ENCODE results near the gene NEXMIF. TPM values are rescaled to one million over a fixed set of nuclear protein-coding genes. Genes with fewer than 3 reads are reported as not detected.
"Not testable (repeated sequence)": the region's sequence is repeated elsewhere in the genome, so short reads cannot be mapped to it uniquely, and the experiment has no call there.

Gene NEXMIF
- total and polyA plus RNA-seq, 7 experiments from 2014 or later, result 0.63 to 3.7 (median 1.2) TPM

DNA sequence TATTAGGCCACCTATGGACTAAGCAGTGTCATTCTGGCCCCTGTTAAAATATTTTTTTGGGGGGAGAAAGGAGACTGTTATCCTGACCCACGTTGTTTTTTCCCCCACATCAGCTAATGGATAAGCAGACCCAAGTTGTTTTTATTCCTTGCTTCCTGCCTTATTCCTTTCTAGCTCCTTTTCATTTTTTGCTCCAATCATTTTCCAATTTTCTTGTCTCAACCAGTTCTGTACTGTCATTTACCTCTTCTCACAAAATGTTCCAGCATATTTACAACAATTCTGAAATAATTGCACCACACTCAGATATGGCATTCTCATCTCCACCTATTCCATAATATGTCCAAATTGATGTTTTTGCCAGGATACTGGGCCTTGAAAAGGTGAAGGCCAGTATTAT is 150.3 kb downstream of the NEXMIF start:
- no peaks in the 10 kb centered on the region for H3K27me3 ChIP-seq (ENCODE audit: control insufficient read depth in 2 of 2, insufficient read depth in 2 of 2, low read length in 2 of 2)
- no peak overlapping the region for H3K27ac Mint-ChIP-seq
- no peaks in the 10 kb centered on the region for H3K4me1 ChIP-seq (ENCODE audit: control insufficient read depth in 2 of 2, insufficient read depth in 2 of 2, low read length in 2 of 2)
- POLR2A ChIA-PET, result no interaction called here
- no peak overlapping the region for H3K27ac ChIP-seq (ENCODE audit: low read depth, low read length)
- CTCF ChIA-PET, result no interaction called here
- no peaks in the 10 kb centered on the region for H3K27me3 Mint-ChIP-seq
- H3K36me3 Mint-ChIP-seq, result no peaks in the 10 kb centered on the region
- no peaks in the 10 kb centered on the region for H3K9me3 ChIP-seq (ENCODE audit: control insufficient read depth in 2 of 3, low read length in 3 of 3)
- no peak for DNase-seq
- H3K4me3 Mint-ChIP-seq, result no peak overlapping the region
- peaks cover 0 to 2% (median 0%) of the 10 kb centered on the region in 11 donors for H3K9me3 Mint-ChIP-seq
- no peak for ATAC-seq
- H3K36me3 ChIP-seq (ENCODE audit: control insufficient read depth in 2 of 3, insufficient read depth in 3 of 3, low read length in 3 of 3), result no peaks in the 10 kb centered on the region
- no peak overlapping the region for H3K4me3 ChIP-seq (ENCODE audit: low read length)
- H3K4me1 Mint-ChIP-seq, result peaks cover 0 to 7% (median 0%) of the 10 kb centered on the region in 7 donors
- intact Hi-C loops (cut with micrococcal nuclease), result no loop called here

DNA sequence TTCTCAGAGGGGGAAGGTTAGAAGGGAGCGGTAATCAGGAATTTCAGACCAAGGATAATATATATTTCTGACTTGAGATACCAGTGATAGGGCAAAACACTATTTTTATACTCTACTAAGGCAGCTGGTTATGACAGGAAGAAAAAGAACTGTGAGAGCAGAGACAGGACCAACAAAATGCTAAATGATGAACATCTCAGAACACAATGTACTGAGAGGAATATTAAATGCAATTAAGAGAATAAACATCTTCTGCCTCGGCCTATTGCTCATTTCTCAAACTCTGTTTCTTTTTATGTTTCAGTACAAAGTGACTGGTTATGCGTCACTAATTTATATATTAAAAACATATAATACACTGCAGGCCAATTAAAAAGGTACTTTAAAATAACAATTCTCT is 188.8 kb downstream of the NEXMIF start:
- ChIA-PET POLR2A (no interaction called here), CTCF (no interaction called here)
- H3K9me3 Mint-ChIP-seq, result no peaks in the 10 kb centered on the region
- no peak overlapping the region for H3K4me3 Mint-ChIP-seq
- Histone ChIP-seq H3K4me1 (ENCODE audit: control insufficient read depth in 2 of 2, insufficient read depth in 2 of 2, low read length in 2 of 2) (no peaks in the 10 kb centered on the region), H3K27ac (ENCODE audit: low read depth, low read length) (no peak overlapping the region), H3K4me3 (ENCODE audit: low read length) (no peak overlapping the region), H3K27me3 (ENCODE audit: control insufficient read depth in 2 of 2, insufficient read depth in 2 of 2, low read length in 2 of 2) (no peaks in the 10 kb centered on the region), H3K9me3 (ENCODE audit: control insufficient read depth in 2 of 3, low read length in 3 of 3) (no peaks in the 10 kb centered on the region), H3K36me3 (ENCODE audit: control insufficient read depth in 2 of 3, insufficient read depth in 3 of 3, low read length in 3 of 3) (no peaks in the 10 kb centered on the region)
- ATAC-seq, result no peak
- H3K4me1 Mint-ChIP-seq, result no peaks in the 10 kb centered on the region
- H3K27me3 Mint-ChIP-seq, result no peaks in the 10 kb centered on the region
- no peaks in the 10 kb centered on the region for H3K36me3 Mint-ChIP-seq
- intact Hi-C loops (cut with micrococcal nuclease), result no loop called here
- no peak for DNase-seq
- no peak overlapping the region for H3K27ac Mint-ChIP-seq

DNA sequence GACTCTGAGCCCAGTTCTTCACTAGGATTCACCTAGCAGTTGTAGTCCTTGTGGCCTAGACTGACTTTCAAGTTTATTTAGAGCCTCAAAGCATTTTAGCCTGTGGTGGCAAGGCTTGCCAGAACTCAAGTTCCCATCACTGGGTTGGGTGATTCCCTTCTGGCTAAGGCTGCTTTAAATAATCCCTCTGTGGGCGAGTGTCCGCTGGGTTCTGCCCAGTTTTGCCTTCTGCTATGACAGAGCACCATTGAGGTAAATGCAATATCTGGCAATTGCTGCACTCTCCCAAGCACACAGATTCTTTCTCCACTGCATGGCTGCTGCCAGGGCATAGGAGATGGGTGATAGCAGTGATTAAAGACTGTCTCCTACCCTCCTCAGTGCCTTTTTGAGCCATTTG is 220.0 kb downstream of the NEXMIF start:
- Histone ChIP-seq H3K4me1 (ENCODE audit: control insufficient read depth in 2 of 2, insufficient read depth in 2 of 2, low read length in 2 of 2) (no peaks in the 10 kb centered on the region), H3K27ac (ENCODE audit: low read depth, low read length) (no peak overlapping the region), H3K27me3 (ENCODE audit: control insufficient read depth in 2 of 2, insufficient read depth in 2 of 2, low read length in 2 of 2) (no peaks in the 10 kb centered on the region), H3K36me3 (ENCODE audit: control insufficient read depth in 2 of 3, insufficient read depth in 3 of 3, low read length in 3 of 3) (no peaks in the 10 kb centered on the region), H3K4me3 (ENCODE audit: low read length) (no peak overlapping the region), H3K9me3 (ENCODE audit: control insufficient read depth in 2 of 3, low read length in 3 of 3) (no peaks in the 10 kb centered on the region)
- Mint-ChIP-seq H3K4me1 (no peaks in the 10 kb centered on the region), H3K36me3 (no peaks in the 10 kb centered on the region), H3K27ac (no peak overlapping the region), H3K4me3 (no peak overlapping the region), H3K27me3 (peaks cover 0 to 10% (median 0%) of the 10 kb centered on the region in 5 donors), H3K9me3 (peaks cover 0 to 4% (median 0%) of the 10 kb centered on the region in 11 donors)
- intact Hi-C loops (cut with micrococcal nuclease), result no loop called here
- POLR2A ChIA-PET, result no interaction called here
- CTCF ChIA-PET, result no interaction called here
- DNase-seq, result no peak
- ATAC-seq, result no peak

DNA sequence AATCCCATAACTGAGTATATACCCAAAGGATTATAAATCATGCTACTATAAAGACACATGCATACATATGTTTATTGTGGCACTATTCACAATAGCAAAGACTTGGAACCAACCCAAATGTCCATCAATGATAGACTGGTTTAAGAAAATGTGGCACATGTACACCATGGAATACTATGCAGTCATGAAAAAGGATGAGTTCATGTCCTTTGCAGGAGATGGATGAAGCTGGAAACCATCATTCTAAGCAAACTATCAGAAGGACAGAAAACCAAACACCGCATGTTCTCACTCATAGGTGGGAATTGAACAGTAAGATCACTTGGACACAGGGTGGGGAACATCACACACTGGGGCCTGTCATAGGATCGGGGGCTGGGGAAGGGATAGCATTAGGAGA is 223.9 kb downstream of the NEXMIF start:
- POLR2A ChIA-PET; H3K4me3 ChIP-seq (ENCODE audit: low read length); H3K27me3 ChIP-seq (ENCODE audit: control insufficient read depth in 2 of 2, insufficient read depth in 2 of 2, low read length in 2 of 2); CTCF ChIA-PET; H3K9me3 ChIP-seq (ENCODE audit: control insufficient read depth in 2 of 3, low read length in 3 of 3); DNase-seq; H3K27me3 Mint-ChIP-seq; ATAC-seq; H3K4me1 Mint-ChIP-seq; intact Hi-C loops (cut with micrococcal nuclease); H3K4me1 ChIP-seq (ENCODE audit: control insufficient read depth in 2 of 2, insufficient read depth in 2 of 2, low read length in 2 of 2); H3K36me3 Mint-ChIP-seq; H3K27ac ChIP-seq (ENCODE audit: low read depth, low read length); H3K36me3 ChIP-seq (ENCODE audit: control insufficient read depth in 2 of 3, insufficient read depth in 3 of 3, low read length in 3 of 3); H3K4me3 Mint-ChIP-seq; H3K27ac Mint-ChIP-seq; H3K9me3 Mint-ChIP-seq: not testable (repeated sequence)

DNA sequence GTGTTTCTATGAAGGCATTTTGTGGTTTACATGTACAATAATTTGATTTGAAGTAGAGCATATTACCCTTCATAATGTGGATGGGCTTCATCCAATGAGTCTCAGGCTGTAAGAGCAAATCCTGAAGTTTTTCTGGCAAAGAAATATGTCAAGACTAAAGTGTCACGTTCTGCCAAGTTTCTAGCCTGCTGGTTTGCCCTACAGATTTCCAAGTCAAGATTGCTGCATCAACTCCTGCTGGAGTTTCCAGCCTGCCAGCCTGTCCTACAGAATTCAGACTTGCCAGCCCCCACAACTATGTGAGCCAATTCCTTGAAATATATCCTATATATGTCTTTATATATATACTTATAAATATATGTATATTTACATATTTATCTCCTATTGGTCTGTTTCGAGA is 240.8 kb downstream of the NEXMIF start:
- POLR2A ChIA-PET, result no interaction called here
- DNase-seq (no peak), ATAC-seq (no peak)
- Mint-ChIP-seq H3K4me3 (no peak overlapping the region), H3K36me3 (no peaks in the 10 kb centered on the region), H3K27me3 (no peaks in the 10 kb centered on the region), H3K9me3 (peaks cover 0 to 10% (median 4%) of the 10 kb centered on the region in 11 donors), H3K27ac (no peak overlapping the region), H3K4me1 (no peaks in the 10 kb centered on the region)
- no peaks in the 10 kb centered on the region for H3K4me1 ChIP-seq (ENCODE audit: control insufficient read depth in 2 of 2, insufficient read depth in 2 of 2, low read length in 2 of 2)
- no peaks in the 10 kb centered on the region for H3K9me3 ChIP-seq (ENCODE audit: control insufficient read depth in 2 of 3, low read length in 3 of 3)
- H3K27ac ChIP-seq (ENCODE audit: low read depth, low read length), result no peak overlapping the region
- intact Hi-C loops (cut with micrococcal nuclease), result no loop called here
- no peaks in the 10 kb centered on the region for H3K27me3 ChIP-seq (ENCODE audit: control insufficient read depth in 2 of 2, insufficient read depth in 2 of 2, low read length in 2 of 2)
- CTCF ChIA-PET, result no interaction called here
- H3K36me3 ChIP-seq (ENCODE audit: control insufficient read depth in 2 of 3, insufficient read depth in 3 of 3, low read length in 3 of 3), result no peaks in the 10 kb centered on the region
- H3K4me3 ChIP-seq (ENCODE audit: low read length), result no peak overlapping the region

Other genes starting within 250 kb of the NEXMIF start
- gene ABCB7, start 230.8 kb upstream of the NEXMIF start, total RNA-seq, result 10 to 100 TPM; 19.4 to 33.0 (median 26.3) TPM
- 10 to 100 TPM; 13.0 to 18.3 TPM for gene ABCB7, start 230.8 kb upstream of the NEXMIF start, polyA plus RNA-seq

Measured in naive thymus-derived CD4-positive, alpha-beta T cell (primary cell).